K562 (cell line): ENCODE measurements around the gene ZFYVE19. TPM values are rescaled to one million over a fixed set of nuclear protein-coding genes. Genes with fewer than 3 reads are reported as not detected.

Source experiments
- ASH1L ChIP-seq: fragments of 450-650 bp; IDR thresholded peaks from 2 replicates; pipeline ENCODE4 v1.6.1; 2018; ENCODE audit warnings: borderline replicate concordance, mild to moderate bottlenecking, low read depth; ENCODE audit not compliant: partially characterized antibody
- BRD4 ChIP-seq: fragments of 200-600 bp; sonication (generic); IDR thresholded peaks from 2 replicates; pipeline ENCODE4 v1.6.1; 2017; ENCODE audit warnings: inconsistent platforms
- CBX8 ChIP-seq: fragments of 200-600 bp; sonication (generic); IDR thresholded peaks from 2 replicates; pipeline ENCODE4 v1.6.1; 2012; ENCODE audit warnings: borderline replicate concordance, mixed run types, low read depth, mild to moderate bottlenecking, moderate library complexity, mixed read lengths, low read length, control low read depth, inconsistent platforms; ENCODE audit not compliant: poor library complexity, severe bottlenecking; ENCODE audit errors: extremely low read depth
- CREB1 ChIP-seq, 2 experiments: sonication (generic) in 1 of 2; formaldehyde crosslinking in 1 of 2; IDR thresholded peaks; 2 replicates each; pipeline versions ENCODE4 v1.6.1 to v1.8.0; 2012 to 2022; ENCODE audit warnings: inconsistent platforms in 1 of 2, mild to moderate bottlenecking in 1 of 2, missing genetic modification reagents in 1 of 2, moderate library complexity in 1 of 2
- ETV5 ChIP-seq: sonication (generic); formaldehyde crosslinking; IDR thresholded peaks from 2 replicates; pipeline ENCODE4 v1.4.0; 2020; ENCODE audit warnings: low read depth, mild to moderate bottlenecking, missing genetic modification reagents
- IFI16 ChIP-seq: fragments of 250-450 bp; sonication (Bioruptor Pico); IDR thresholded peaks from 2 replicates; pipeline ENCODE4 v2.1.2; 2022; ENCODE audit warnings: mild to moderate bottlenecking, inconsistent platforms
- NCOR1 ChIP-seq: fragments of 450-650 bp; IDR thresholded peaks from 2 replicates; pipeline ENCODE4 v1.6.1; 2016; ENCODE audit warnings: mild to moderate bottlenecking, moderate library complexity
- RBM15 ChIP-seq: fragments of 200-400 bp; formaldehyde crosslinking; IDR thresholded peaks from 2 replicates; pipeline ENCODE4 v1.6.1; 2018; ENCODE audit warnings: mild to moderate bottlenecking, low read length, moderate library complexity; ENCODE audit not compliant: insufficient read depth
- RBM17 ChIP-seq: fragments of 200-400 bp; formaldehyde crosslinking; IDR thresholded peaks from 2 replicates; pipeline ENCODE4 v1.6.1; 2017; ENCODE audit warnings: low read depth, mild to moderate bottlenecking, low read length, borderline replicate concordance
- SMC3 ChIP-seq: conservative IDR thresholded peaks from 2 replicates; pipeline ENCODE4 v1.6.1; 2011; ENCODE audit warnings: low read depth, low read length, improper control_type of control experiment; ENCODE audit not compliant: insufficient read depth
- SREBF2 ChIP-seq: sonication (generic); formaldehyde crosslinking; IDR thresholded peaks from 2 replicates; pipeline ENCODE4 v1.4.0; 2020; ENCODE audit warnings: mild to moderate bottlenecking, missing genetic modification reagents
- TBP ChIP-seq: optimal IDR thresholded peaks from 2 replicates; pipeline ENCODE3; 2011; ENCODE audit warnings: low read depth, low read length, improper control_type of control experiment
- ZNF239 ChIP-seq: fragments of 250-450 bp; sonication (Bioruptor Pico); IDR thresholded peaks from 2 replicates; pipeline ENCODE4 v1.4.0; 2020; ENCODE audit warnings: mild to moderate bottlenecking
- ZNF79 ChIP-seq: fragments of 250-450 bp; sonication (Bioruptor Pico); IDR thresholded peaks from 2 replicates; pipeline ENCODE4 v1.4.0; 2020; ENCODE audit warnings: low read depth, mild to moderate bottlenecking, moderate library complexity
- polyA plus RNA-seq, 8 experiments: library from polyadenylated mRNA; depleted of rRNA in 4 of 8; stranded (reverse) in 5 of 8; unstranded in 3 of 8; fragments of >200 nt; fragmentation: Nextera tagmentation in 2 of 8; fragmentation: Illumina TruSeq in 1 of 8; extraction: Ambion mirVana in 2 of 8; extraction: Trizol in 1 of 8; gene quantifications; 2 replicates each; pipeline versions ENCODE4 v1.2.1 to v1.2.3, GENCODE V29; 2011 to 2014; ENCODE audit warnings: inconsistent platforms in 1 of 8, missing spikeins in 1 of 8
- total RNA-seq, 7 experiments: library from RNA; depleted of rRNA in 6 of 7; stranded (reverse); fragments of >200 nt in 6 of 7; fragmentation: Illumina TruSeq in 2 of 7; extraction: Trizol in 2 of 7; gene quantifications; 2 replicates each; pipeline versions ENCODE4 v1.2.1 to v1.2.3, GENCODE V29; 2011 to 2021; ENCODE audit warnings: low replicate concordance in 1 of 7
- TF ChIP-seq, protein P1 (sequence below): fragments of 450-650 bp; IDR thresholded peaks from 2 replicates; pipeline ENCODE4 v1.6.1; 2017; ENCODE audit warnings: antibody characterized with exemption, mild to moderate bottlenecking
- TF ChIP-seq, protein P2 (sequence below): fragments of 450-650 bp; formaldehyde crosslinking; IDR thresholded peaks from 2 replicates; pipeline ENCODE4 v1.4.0; 2020; ENCODE audit warnings: mild to moderate bottlenecking, moderate library complexity
- TF ChIP-seq, protein P3 (sequence below): fragments of 250-450 bp; sonication (Bioruptor Pico); IDR thresholded peaks from 2 replicates; pipeline ENCODE4 v1.8.0; 2022; ENCODE audit warnings: inconsistent platforms, mild to moderate bottlenecking, moderate library complexity, borderline replicate concordance
- TF ChIP-seq, protein P4 (sequence below), 2 experiments: fragments of 450-650 bp in 1 of 2; sonication (generic) in 1 of 2; formaldehyde crosslinking in 1 of 2; IDR thresholded peaks in 1 of 2; conservative IDR thresholded peaks in 1 of 2; 2 replicates each; pipeline versions ENCODE4 v1.6.1 to v1.8.1; 2016 to 2023; ENCODE audit warnings: mild to moderate bottlenecking in 2 of 2, moderate library complexity in 2 of 2, inconsistent platforms in 1 of 2, missing genetic modification reagents in 1 of 2

Gene ZFYVE19
- total and polyA plus RNA-seq, 9 of the 15 experiments (the other 6 are each of a cell fraction or from before 2014, with no cell fraction given): 1.5 to 36.8 (median 19.9) TPM

DNA sequence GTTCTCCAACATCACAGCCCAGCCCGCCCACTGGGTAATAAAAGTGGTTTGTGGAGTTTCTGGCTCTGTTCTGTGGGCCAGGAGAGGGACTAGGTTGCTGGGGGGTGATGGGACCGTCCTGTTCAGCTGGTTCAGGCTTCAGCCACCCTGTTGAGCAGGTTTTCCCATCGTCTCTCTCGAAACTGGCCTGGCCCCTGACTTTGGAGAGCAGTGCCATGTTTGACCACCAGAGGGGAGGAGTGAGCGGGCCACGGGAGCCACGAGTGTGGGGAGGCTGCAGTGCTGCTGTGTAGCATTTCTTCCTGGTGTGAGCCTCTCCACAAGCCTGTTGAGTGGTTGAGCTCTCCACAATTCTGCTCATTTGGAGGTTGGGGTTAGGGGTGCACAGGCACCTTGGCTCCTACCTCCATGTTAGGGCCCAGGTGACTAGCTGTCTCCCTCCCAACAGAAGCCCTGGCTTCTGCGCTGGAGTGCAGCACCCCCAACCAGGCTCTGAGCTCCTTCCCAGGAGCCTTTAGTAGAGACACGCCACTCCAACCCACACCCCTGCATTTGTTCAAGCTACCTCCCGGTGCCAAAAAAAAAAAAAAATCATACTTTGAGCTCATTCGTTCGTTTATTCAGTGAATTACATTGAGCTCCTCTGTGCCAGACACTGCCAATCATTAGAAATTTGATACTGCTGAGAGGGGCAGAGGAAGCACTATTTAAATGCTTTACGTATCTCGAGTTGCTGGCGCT lies 50.9 kb downstream of the ZFYVE19 start (continued):
- TF ChIP-seq SREBF2 (CRISPR knock-in tag) (no peak), ZNF79 (no peak), TBP (peak; percentile 26), ZNF239 (no peak), SMC3 (peak; percentile 88), RBM17 (no peak), ETV5 (CRISPR knock-in tag) (peak; percentile 52; the same call in 1 of the 2 replicates), IFI16 (CRISPR knock-in tag) (no peak), ASH1L (no peak), RBM15 (no peak), BRD4 (no peak), CBX8 (no peak), NCOR1 (no peak), CREB1 (IDR thresholded peaks at IDR 0.05) (no peak), CREB1 (CRISPR knock-in tag; IDR thresholded peaks at IDR 0.05) (peak; percentile 16; the same call in 1 of the 2 replicates)
- TF ChIP-seq, protein P1, sequence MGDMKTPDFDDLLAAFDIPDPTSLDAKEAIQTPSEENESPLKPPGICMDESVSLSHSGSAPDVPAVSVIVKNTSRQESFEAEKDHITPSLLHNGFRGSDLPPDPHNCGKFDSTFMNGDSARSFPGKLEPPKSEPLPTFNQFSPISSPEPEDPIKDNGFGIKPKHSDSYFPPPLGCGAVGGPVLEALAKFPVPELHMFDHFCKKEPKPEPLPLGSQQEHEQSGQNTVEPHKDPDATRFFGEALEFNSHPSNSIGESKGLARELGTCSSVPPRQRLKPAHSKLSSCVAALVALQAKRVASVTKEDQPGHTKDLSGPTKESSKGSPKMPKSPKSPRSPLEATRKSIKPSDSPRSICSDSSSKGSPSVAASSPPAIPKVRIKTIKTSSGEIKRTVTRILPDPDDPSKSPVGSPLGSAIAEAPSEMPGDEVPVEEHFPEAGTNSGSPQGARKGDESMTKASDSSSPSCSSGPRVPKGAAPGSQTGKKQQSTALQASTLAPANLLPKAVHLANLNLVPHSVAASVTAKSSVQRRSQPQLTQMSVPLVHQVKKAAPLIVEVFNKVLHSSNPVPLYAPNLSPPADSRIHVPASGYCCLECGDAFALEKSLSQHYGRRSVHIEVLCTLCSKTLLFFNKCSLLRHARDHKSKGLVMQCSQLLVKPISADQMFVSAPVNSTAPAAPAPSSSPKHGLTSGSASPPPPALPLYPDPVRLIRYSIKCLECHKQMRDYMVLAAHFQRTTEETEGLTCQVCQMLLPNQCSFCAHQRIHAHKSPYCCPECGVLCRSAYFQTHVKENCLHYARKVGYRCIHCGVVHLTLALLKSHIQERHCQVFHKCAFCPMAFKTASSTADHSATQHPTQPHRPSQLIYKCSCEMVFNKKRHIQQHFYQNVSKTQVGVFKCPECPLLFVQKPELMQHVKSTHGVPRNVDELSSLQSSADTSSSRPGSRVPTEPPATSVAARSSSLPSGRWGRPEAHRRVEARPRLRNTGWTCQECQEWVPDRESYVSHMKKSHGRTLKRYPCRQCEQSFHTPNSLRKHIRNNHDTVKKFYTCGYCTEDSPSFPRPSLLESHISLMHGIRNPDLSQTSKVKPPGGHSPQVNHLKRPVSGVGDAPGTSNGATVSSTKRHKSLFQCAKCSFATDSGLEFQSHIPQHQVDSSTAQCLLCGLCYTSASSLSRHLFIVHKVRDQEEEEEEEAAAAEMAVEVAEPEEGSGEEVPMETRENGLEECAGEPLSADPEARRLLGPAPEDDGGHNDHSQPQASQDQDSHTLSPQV: no peak
- TF ChIP-seq, protein P2, sequence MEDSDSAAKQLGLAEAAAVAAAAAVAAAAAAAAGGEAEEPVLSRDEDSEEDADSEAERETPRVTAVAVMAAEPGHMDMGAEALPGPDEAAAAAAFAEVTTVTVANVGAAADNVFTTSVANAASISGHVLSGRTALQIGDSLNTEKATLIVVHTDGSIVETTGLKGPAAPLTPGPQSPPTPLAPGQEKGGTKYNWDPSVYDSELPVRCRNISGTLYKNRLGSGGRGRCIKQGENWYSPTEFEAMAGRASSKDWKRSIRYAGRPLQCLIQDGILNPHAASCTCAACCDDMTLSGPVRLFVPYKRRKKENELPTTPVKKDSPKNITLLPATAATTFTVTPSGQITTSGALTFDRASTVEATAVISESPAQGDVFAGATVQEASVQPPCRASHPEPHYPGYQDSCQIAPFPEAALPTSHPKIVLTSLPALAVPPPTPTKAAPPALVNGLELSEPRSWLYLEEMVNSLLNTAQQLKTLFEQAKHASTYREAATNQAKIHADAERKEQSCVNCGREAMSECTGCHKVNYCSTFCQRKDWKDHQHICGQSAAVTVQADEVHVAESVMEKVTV: peak; percentile 73
- TF ChIP-seq, protein P3, sequence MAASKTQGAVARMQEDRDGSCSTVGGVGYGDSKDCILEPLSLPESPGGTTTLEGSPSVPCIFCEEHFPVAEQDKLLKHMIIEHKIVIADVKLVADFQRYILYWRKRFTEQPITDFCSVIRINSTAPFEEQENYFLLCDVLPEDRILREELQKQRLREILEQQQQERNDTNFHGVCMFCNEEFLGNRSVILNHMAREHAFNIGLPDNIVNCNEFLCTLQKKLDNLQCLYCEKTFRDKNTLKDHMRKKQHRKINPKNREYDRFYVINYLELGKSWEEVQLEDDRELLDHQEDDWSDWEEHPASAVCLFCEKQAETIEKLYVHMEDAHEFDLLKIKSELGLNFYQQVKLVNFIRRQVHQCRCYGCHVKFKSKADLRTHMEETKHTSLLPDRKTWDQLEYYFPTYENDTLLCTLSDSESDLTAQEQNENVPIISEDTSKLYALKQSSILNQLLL (CRISPR knock-in tag): no peak
- TF ChIP-seq, protein P4, sequence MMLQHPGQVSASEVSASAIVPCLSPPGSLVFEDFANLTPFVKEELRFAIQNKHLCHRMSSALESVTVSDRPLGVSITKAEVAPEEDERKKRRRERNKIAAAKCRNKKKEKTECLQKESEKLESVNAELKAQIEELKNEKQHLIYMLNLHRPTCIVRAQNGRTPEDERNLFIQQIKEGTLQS (IDR thresholded peaks at IDR 0.05): no peak
- TF ChIP-seq, protein P4 (CRISPR knock-in tag; conservative IDR thresholded peaks at IDR 0.05): 0 out of 2 replicates have a peak, but pooled peaks have one; percentile 49
